Smooth muscle cell (in vitro differentiated cells): Measurements from ENCODE around the gene CKAP2. TPM values are rescaled to one million over a fixed set of nuclear protein-coding genes. Genes with fewer than 3 reads are reported as not detected.

Source experiments
- DNase-seq: peaks from one replicate; lab custom pipeline; 2025; ENCODE audit not compliant: unreplicated experiment; lab: John Stamatoyannopoulos, UW
- H2AFZ ChIP-seq: fragments of 200-600 bp; sonication (generic); 2 replicates; pipeline ENCODE4 v1.6.0; 2016; ENCODE audit warnings: antibody characterized with exemption, low read depth, mild to moderate bottlenecking
- H3F3A ChIP-seq: fragments of 200-600 bp; sonication (generic); 2 replicates; pipeline ENCODE4 v1.6.0; 2017; ENCODE audit warnings: antibody characterized with exemption, low read depth
- H3K27ac ChIP-seq: fragments of 200-600 bp; sonication (generic); 2 replicates; pipeline ENCODE4 v1.5.1; 2016; ENCODE audit warnings: low read depth, mild to moderate bottlenecking
- H3K27me3 ChIP-seq: fragments of 200-600 bp; sonication (generic); 2 replicates; pipeline ENCODE4 v1.6.1; 2016; ENCODE audit warnings: low read depth, mild to moderate bottlenecking
- H3K36me3 ChIP-seq: fragments of 200-600 bp; sonication (generic); 2 replicates; pipeline ENCODE4 v1.5.1; 2016; ENCODE audit warnings: low read depth
- H3K4me1 ChIP-seq: fragments of 200-600 bp; sonication (generic); 2 replicates; pipeline ENCODE4 v1.5.1; 2016; ENCODE audit warnings: low read depth
- H3K4me2 ChIP-seq: fragments of 200-600 bp; sonication (generic); 2 replicates; pipeline ENCODE4 v1.6.0; 2016; ENCODE audit warnings: mild to moderate bottlenecking
- H3K4me3 ChIP-seq: fragments of 200-600 bp; sonication (generic); 2 replicates; pipeline ENCODE4 v1.5.1; 2016; ENCODE audit warnings: mild to moderate bottlenecking
- H3K79me2 ChIP-seq: fragments of 200-600 bp; sonication (generic); 2 replicates; pipeline ENCODE4 v1.6.0; 2016; ENCODE audit warnings: low read depth, mild to moderate bottlenecking
- H3K9ac ChIP-seq: fragments of 200-600 bp; sonication (generic); 2 replicates; pipeline ENCODE4 v1.6.0; 2016; ENCODE audit warnings: low read depth
- H3K9me3 ChIP-seq: fragments of 200-600 bp; sonication (generic); replicated peaks from 2 replicates; pipeline ENCODE4 v1.5.1; 2016; ENCODE audit warnings: low read depth
- H4K20me1 ChIP-seq: fragments of 200-600 bp; sonication (generic); 2 replicates; pipeline ENCODE4 v1.6.0; 2016; ENCODE audit warnings: low read depth
- WGBS: methylation state at CpG from one replicate; pipeline ENCODE4 v1.1.7; 2016; ENCODE audit warnings: low lambda C conversion rate; 5-methylcytosine and 5-hydroxymethylcytosine counted together
- polyA plus RNA-seq: library from polyadenylated mRNA; unstranded; fragments of >200 nt; fragmentation: Nextera tagmentation; extraction: Ambion mirVana; gene quantifications from 2 replicates; pipeline ENCODE4 v1.2.1, GENCODE V29; 2016
- total RNA-seq: library from RNA; depleted of rRNA; stranded (reverse); fragments of >200 nt; gene quantifications from 2 replicates; pipeline ENCODE4 v1.2.3, GENCODE V29; 2014
- TF ChIP-seq, protein P1 (sequence below): fragments of 200-600 bp; sonication (generic); IDR thresholded peaks from 2 replicates; pipeline ENCODE4 v1.5.1; 2017; ENCODE audit warnings: borderline replicate concordance, mild to moderate bottlenecking, antibody characterized with exemption; ENCODE audit not compliant: insufficient read depth, poor library complexity, severe bottlenecking

The CKAP2 gene
- total and polyA plus RNA-seq, 2 experiments from 2014 or later: 11.8 to 19.6 TPM

DNA sequence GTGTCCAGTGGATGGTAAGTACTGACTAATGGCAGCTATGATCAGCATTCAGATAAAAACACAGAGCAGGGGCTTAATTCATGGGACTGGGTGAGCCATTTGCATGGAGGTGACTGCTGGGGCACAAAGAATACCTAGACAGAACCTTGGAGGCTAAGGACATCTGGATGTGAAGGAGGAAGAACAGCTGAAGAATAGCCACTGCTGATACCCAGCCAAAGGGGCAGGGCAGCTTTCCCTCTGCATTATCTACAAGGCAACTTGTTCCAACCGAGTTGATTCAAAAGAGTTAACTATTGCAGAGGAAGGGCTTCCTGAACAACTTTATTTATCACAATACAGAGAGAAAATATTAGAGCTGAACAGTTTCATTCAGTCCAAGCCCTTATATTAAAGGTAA, 36.2 kb upstream of the CKAP2 start:
- Histone ChIP-seq H3K27ac (no peak overlapping the region), H3K4me3 (no peak overlapping the region), H4K20me1 (no peaks in the 10 kb centered on the region), H3K4me1 (no peaks in the 10 kb centered on the region), H3K27me3 (no peaks in the 10 kb centered on the region), H3K9me3 (no peaks in the 10 kb centered on the region), H3K36me3 (no peaks in the 10 kb centered on the region), H3K79me2 (no peaks in the 10 kb centered on the region), H2AFZ (no peak overlapping the region), H3F3A (no peaks in the 10 kb centered on the region), H3K9ac (no peak overlapping the region), H3K4me2 (no peak overlapping the region)
- no peak for DNase-seq
- WGBS: 93% methylated on average over 1 of the region's 1 CpG
- TF ChIP-seq, protein P1, sequence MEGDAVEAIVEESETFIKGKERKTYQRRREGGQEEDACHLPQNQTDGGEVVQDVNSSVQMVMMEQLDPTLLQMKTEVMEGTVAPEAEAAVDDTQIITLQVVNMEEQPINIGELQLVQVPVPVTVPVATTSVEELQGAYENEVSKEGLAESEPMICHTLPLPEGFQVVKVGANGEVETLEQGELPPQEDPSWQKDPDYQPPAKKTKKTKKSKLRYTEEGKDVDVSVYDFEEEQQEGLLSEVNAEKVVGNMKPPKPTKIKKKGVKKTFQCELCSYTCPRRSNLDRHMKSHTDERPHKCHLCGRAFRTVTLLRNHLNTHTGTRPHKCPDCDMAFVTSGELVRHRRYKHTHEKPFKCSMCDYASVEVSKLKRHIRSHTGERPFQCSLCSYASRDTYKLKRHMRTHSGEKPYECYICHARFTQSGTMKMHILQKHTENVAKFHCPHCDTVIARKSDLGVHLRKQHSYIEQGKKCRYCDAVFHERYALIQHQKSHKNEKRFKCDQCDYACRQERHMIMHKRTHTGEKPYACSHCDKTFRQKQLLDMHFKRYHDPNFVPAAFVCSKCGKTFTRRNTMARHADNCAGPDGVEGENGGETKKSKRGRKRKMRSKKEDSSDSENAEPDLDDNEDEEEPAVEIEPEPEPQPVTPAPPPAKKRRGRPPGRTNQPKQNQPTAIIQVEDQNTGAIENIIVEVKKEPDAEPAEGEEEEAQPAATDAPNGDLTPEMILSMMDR: no peak

DNA sequence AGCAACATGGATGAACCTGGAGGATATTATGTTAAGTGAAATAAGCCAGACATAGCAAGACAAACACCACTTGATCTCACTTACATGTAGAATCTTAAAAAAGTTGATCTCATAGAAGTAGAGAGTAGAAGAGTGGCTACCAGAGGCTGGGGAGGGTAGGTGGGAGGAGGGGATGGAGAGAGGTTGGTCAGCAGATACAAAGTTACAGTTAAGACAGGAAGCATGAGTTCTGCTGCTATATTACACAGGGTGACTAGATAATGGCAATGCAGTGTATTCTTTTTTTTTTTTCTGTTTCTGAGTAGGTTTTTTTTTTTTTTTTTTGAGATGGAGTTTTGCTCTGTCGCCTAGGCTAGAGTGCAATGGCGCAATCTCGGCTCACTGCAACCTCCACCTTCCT, 34.1 kb upstream of the CKAP2 start:
- DNase-seq: no peak
- no peaks in the 10 kb centered on the region for H3K36me3 ChIP-seq

DNA sequence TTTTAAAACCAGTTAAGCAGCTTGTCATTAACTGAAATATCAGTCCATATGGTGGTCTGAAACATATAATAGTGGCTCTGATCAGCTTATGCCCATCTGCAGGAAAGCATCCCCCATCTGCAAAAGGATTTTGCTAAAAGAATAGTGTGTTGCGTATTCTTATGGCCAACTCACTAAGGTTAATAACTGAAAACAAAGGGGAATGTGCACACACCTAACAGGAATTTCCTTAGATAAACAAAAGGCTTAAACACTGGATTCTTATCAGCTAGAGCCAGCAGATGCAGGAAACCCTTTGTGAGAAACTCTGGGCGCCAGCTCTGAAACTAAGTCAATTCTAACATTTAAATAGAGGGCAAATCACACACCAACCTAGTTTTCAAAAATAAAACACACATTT, 27.0 kb upstream of the CKAP2 start:
- Histone ChIP-seq H3K9ac (no peak overlapping the region), H2AFZ (no peak overlapping the region), H3K4me1 (no peaks in the 10 kb centered on the region), H3K36me3 (peaks cover 3% of the 10 kb centered on the region), H3K4me3 (no peak overlapping the region), H3K27ac (no peak overlapping the region), H3K79me2 (no peaks in the 10 kb centered on the region), H3F3A (no peaks in the 10 kb centered on the region), H3K27me3 (no peaks in the 10 kb centered on the region), H4K20me1 (peaks cover 3% of the 10 kb centered on the region), H3K4me2 (no peak overlapping the region), H3K9me3 (no peaks in the 10 kb centered on the region)
- DNase-seq: no peak
- WGBS: 95% methylated on average over 2 of the region's 2 CpGs
- TF ChIP-seq, protein P1: no peak

More for the DNA sequence above, 34.1 kb upstream of the CKAP2 start:
- Histone ChIP-seq H3K27me3 (no peaks in the 10 kb centered on the region), H4K20me1 (no peaks in the 10 kb centered on the region), H3K9ac (no peak overlapping the region), H3K9me3 (no peaks in the 10 kb centered on the region), H3K27ac (no peak overlapping the region), H3K4me1 (no peaks in the 10 kb centered on the region), H3K79me2 (no peaks in the 10 kb centered on the region), H3K4me3 (no peak overlapping the region), H3K4me2 (no peak overlapping the region), H2AFZ (no peak overlapping the region), H3F3A (no peaks in the 10 kb centered on the region)
- WGBS: 100% methylated on average over 1 of the region's 3 CpGs
- TF ChIP-seq, protein P1: no peak

- Histone ChIP-seq H3K4me2 (no peak overlapping the region), H3K9ac (no peak overlapping the region), H3K36me3 (peaks cover 14% of the 10 kb centered on the region), H3K9me3 (no peaks in the 10 kb centered on the region), H3F3A (no peaks in the 10 kb centered on the region), H4K20me1 (peaks cover 3% of the 10 kb centered on the region), H3K79me2 (no peaks in the 10 kb centered on the region), H3K27ac (no peak overlapping the region), H2AFZ (no peak overlapping the region), H3K27me3 (no peaks in the 10 kb centered on the region), H3K4me1 (no peaks in the 10 kb centered on the region), H3K4me3 (no peak overlapping the region)
- TF ChIP-seq, protein P1: no peak
- no peak for DNase-seq
- WGBS: 87% methylated on average over 2 of the region's 2 CpGs
Measured at GRCh38 chr13:52432456-52432855, 22.8 kb upstream of the CKAP2 start.
